HCT116 (cell line): Measurements from ENCODE around the gene PLEKHM1. TPM values are rescaled to one million over a fixed set of nuclear protein-coding genes. Genes with fewer than 3 reads are reported as not detected.

Experiments
- ATAC-seq: fragments of 200-7000 bp; cut with Tn5 transposase; 2 replicates; pipeline ENCODE4 v1.9.1; 2020; ENCODE audit warnings: mild to moderate bottlenecking, moderate library complexity
- BruUV-seq: library from RNA; stranded (reverse); fragments of 400-500 nt; replicated peaks from 2 replicates; lab custom pipeline; 2021; lab: Mats Ljungman, UMichigan
- CTCF ChIA-PET: fragments of 300-600 bp; sonication (Branson Sonifier 250); formaldehyde crosslinking; loops from one replicate; lab custom pipeline; 2021; ENCODE audit warnings: antibody characterized with exemption; lab: Charles Lee
- POLR2A ChIA-PET: fragments of 300-600, 350-600 bp; sonication (Branson Sonifier 250); formaldehyde crosslinking; loops from one replicate; lab custom pipeline; 2021; ENCODE audit warnings: antibody characterized with exemption; lab: Charles Lee
- RAD21 ChIA-PET, 2 experiments: fragments of 300-600 bp; sonication (Branson Sonifier 250); formaldehyde crosslinking; loops; one replicate each; lab custom pipeline; 2023; ENCODE audit warnings: low total read pairs in 2 of 2; ENCODE audit not compliant: uncharacterized antibody in 2 of 2, unreplicated experiment in 2 of 2, low non-redundant PET in 1 of 2; lab: Charles Lee
- DNase-seq: peaks from one replicate; pipeline ENCODE4 v3.0.0-alpha.2; 2010; ENCODE audit warnings: low read depth, low spot score
- H2AFZ ChIP-seq: fragments of 200-600 bp; shearing (Covaris generic), sonication (generic); 2 replicates; pipeline ENCODE4 v1.6.1; 2017; ENCODE audit warnings: low read depth, mixed run types, mixed read lengths, antibody characterized with exemption, low read length; ENCODE audit not compliant: poor library complexity, severe bottlenecking
- H3K27ac ChIP-seq: 2 replicates; pipeline ENCODE4 v1.5.1; 2012; ENCODE audit warnings: low read depth, low read length
- H3K27me3 ChIP-seq: fragments of 200-600 bp; sonication (generic); 2 replicates; pipeline ENCODE4 v1.6.1; 2016; ENCODE audit warnings: mixed run types, low read length, mixed read lengths; ENCODE audit not compliant: insufficient read depth
- H3K36me3 ChIP-seq, 2 experiments: fragments of 200-500 bp in 1 of 2; fragments of 200-600 bp in 1 of 2; sonication (Bioruptor generic) in 1 of 2; sonication (generic) in 1 of 2; 2 replicates each; pipeline versions ENCODE4 v1.5.1 to v1.6.1; 2014 to 2016; ENCODE audit warnings: low read length in 2 of 2, inconsistent platforms in 1 of 2, mixed read lengths in 1 of 2, mixed run types in 1 of 2; ENCODE audit not compliant: insufficient read depth in 2 of 2, control insufficient read depth in 1 of 2
- H3K4me1 ChIP-seq, 2 experiments: fragments of 200-600 bp in 1 of 2; sonication (generic) in 1 of 2; 2 replicates each; pipeline versions ENCODE4 v1.5.1 to v1.6.1; 2012 to 2017; ENCODE audit warnings: low read length in 2 of 2, inconsistent platforms in 1 of 2, mild to moderate bottlenecking in 1 of 2, mixed read lengths in 1 of 2, mixed run types in 1 of 2, moderate library complexity in 1 of 2; ENCODE audit not compliant: insufficient read depth in 2 of 2, control insufficient read depth in 1 of 2
- H3K4me2 ChIP-seq: fragments of 200-600 bp; sonication (generic); 2 replicates; pipeline ENCODE4 v1.6.1; 2017; ENCODE audit warnings: mixed run types, low read length, mixed read lengths
- H3K4me3 ChIP-seq, 2 experiments: fragments of 200-600 bp in 1 of 2; sonication (generic) in 1 of 2; replicated peaks in 1 of 2; 2 replicates each; pipeline ENCODE4 v1.5.1; 2011 to 2016; ENCODE audit warnings: low read length in 2 of 2, control low read depth in 1 of 2, low read depth in 1 of 2, mild to moderate bottlenecking in 1 of 2, mixed read lengths in 1 of 2, mixed run types in 1 of 2
- H3K79me2 ChIP-seq: fragments of 200-600 bp; sonication (generic); 2 replicates; pipeline ENCODE4 v1.6.1; 2017; ENCODE audit warnings: mild to moderate bottlenecking, mixed run types, low read length, moderate library complexity, mixed read lengths; ENCODE audit not compliant: insufficient read depth
- H3K9ac ChIP-seq: fragments of 200-600 bp; sonication (generic); 2 replicates; pipeline ENCODE4 v1.6.1; 2016; ENCODE audit warnings: low read length, mixed read lengths
- H3K9me2 ChIP-seq: fragments of 200-600 bp; sonication (generic), shearing (Covaris generic); 2 replicates; pipeline ENCODE4 v1.6.1; 2017; ENCODE audit warnings: mixed run types, mild to moderate bottlenecking, moderate library complexity; ENCODE audit not compliant: insufficient read depth
- H3K9me3 ChIP-seq, 2 experiments: fragments of 200-500 bp in 1 of 2; fragments of 200-600 bp in 1 of 2; sonication (Bioruptor generic) in 1 of 2; sonication (generic) in 1 of 2; 2 replicates each; pipeline ENCODE4 v1.6.1; 2014 to 2017; ENCODE audit warnings: low read length in 2 of 2, mixed read lengths in 2 of 2, inconsistent platforms in 1 of 2, low read depth in 1 of 2, mild to moderate bottlenecking in 1 of 2, mixed run types in 1 of 2, moderate library complexity in 1 of 2; ENCODE audit not compliant: control insufficient read depth in 1 of 2, insufficient read depth in 1 of 2
- H4K20me1 ChIP-seq: fragments of 200-600 bp; sonication (generic), shearing (Covaris generic); 2 replicates; pipeline ENCODE4 v1.6.1; 2017; ENCODE audit warnings: mixed run types, mild to moderate bottlenecking, moderate library complexity; ENCODE audit not compliant: insufficient read depth
- EZH2phosphoT487 ChIP-seq: fragments of 200-600 bp; IDR thresholded peaks from 2 replicates; pipeline ENCODE4 v1.6.1; 2018; ENCODE audit warnings: antibody characterized with exemption, borderline replicate concordance
- JUND ChIP-seq: IDR thresholded peaks from 2 replicates; pipeline ENCODE4 v1.6.1; 2012
- MAX ChIP-seq: IDR thresholded peaks from 2 replicates; pipeline ENCODE4 v1.6.1; 2012
- SRF ChIP-seq: IDR thresholded peaks from 2 replicates; pipeline ENCODE4 v1.6.1; 2012; ENCODE audit warnings: low read depth
- intact Hi-C: fragments of 100-400 bp; cut with micrococcal nuclease; formaldehyde crosslinking; loops from 2 replicates; pipeline ENCODE4 v1.10.0; 2022
- total RNA-seq: library from RNA; stranded (reverse); gene quantifications from one replicate; pipeline ENCODE4 v1.2.1, GENCODE V29; 2021; ENCODE audit not compliant: unreplicated experiment

PLEKHM1 gene
- total RNA-seq, 1 experiment from 2014 or later, result 32.8 TPM

- no TSS peak for BruUV-seq
- Histone ChIP-seq H3K79me2 (peaks cover 44% of the 10 kb centered on the region), H3K4me2 (no peak overlapping the region), H3K4me3 (no peak overlapping the region), H3K36me3 (no peaks in the 10 kb centered on the region), H3K27me3 (no peaks in the 10 kb centered on the region), H3K27ac (no peak overlapping the region), H3K9ac (no peak overlapping the region), H2AFZ (no peak overlapping the region), H3K4me1 (peaks cover 2 to 16% of the 10 kb centered on the region in 2 experiments; a peak in 2 of 4 replicates), H3K9me2 (no peaks in the 10 kb centered on the region), H4K20me1 (no peaks in the 10 kb centered on the region), H3K9me3 (no peaks in the 10 kb centered on the region)
- ChIA-PET POLR2A (interaction anchor here (0.7 to 1.8 kb wide), 2 partner anchors 12 to 357 kb away, joined by 3 to 6 read pairs; no protein-coding TSS in a partner anchor), RAD21 (no interaction called here), CTCF (interaction anchor here (1.2 to 1.7 kb wide), 2 partner anchors 12 to 28 kb away, joined by 3 to 4 read pairs; no protein-coding TSS in a partner anchor)
- intact Hi-C loops, result no loop called here
- ATAC-seq (no peak), DNase-seq (no peak)
- TF ChIP-seq EZH2phosphoT487 (no peak), SRF (no peak), MAX (no peak)
Observed at GRCh38 chr17:45413498-45413923, 77.0 kb downstream of the PLEKHM1 start.

GRCh38 chr17:45411348-45412105 is 79.0 kb downstream of the PLEKHM1 start:
- ChIA-PET RAD21 (no interaction called here), POLR2A (no interaction called here), CTCF (no interaction called here)
- peaks cover 0 to 20% of the 10 kb centered on the region in 2 experiments; a peak in 1 of 4 replicates for H3K4me1 ChIP-seq
- peaks cover 38% of the 10 kb centered on the region; the same call in 1 of the 2 replicates for H3K79me2 ChIP-seq
- no peaks in the 10 kb centered on the region for H3K36me3 ChIP-seq
- no peaks in the 10 kb centered on the region for H3K27me3 ChIP-seq
- intact Hi-C loops, result no loop called here
- no peaks in the 10 kb centered on the region for H3K9me3 ChIP-seq
- ATAC-seq (no peak), DNase-seq (no peak)
- no peaks in the 10 kb centered on the region for H3K9me2 ChIP-seq
- H3K27ac ChIP-seq, result no peak overlapping the region
- H3K4me2 ChIP-seq, result no peak overlapping the region
- BruUV-seq, result no TSS peak
- H4K20me1 ChIP-seq, result no peaks in the 10 kb centered on the region
- H3K4me3 ChIP-seq, result no peak overlapping the region
- no peak overlapping the region for H3K9ac ChIP-seq
- H2AFZ ChIP-seq, result no peak overlapping the region
- TF ChIP-seq JUND, result no peak
